H1 (cell line): Measurements from ENCODE around the gene NAGLU. TPM values are rescaled to one million over a fixed set of nuclear protein-coding genes. Genes with fewer than 3 reads are reported as not detected.

Source experiments
- CHD2 ChIP-seq: IDR thresholded peaks from 2 replicates; pipeline ENCODE4 v1.6.1; 2012; ENCODE audit warnings: low read length, improper control_type of control experiment
- JUN ChIP-seq: IDR thresholded peaks from 2 replicates; pipeline ENCODE4 v1.6.1; 2011; ENCODE audit warnings: low read depth, mild to moderate bottlenecking, improper control_type of control experiment, low read length
- MAFK ChIP-seq: IDR thresholded peaks from 2 replicates; pipeline ENCODE4 v1.6.1; 2012; ENCODE audit warnings: low read depth, mild to moderate bottlenecking, improper control_type of control experiment, low read length
- POLR2A ChIP-seq, 2 experiments: IDR thresholded peaks; 1 replicate in 1 of 2; 2 replicates in 1 of 2; pipeline ENCODE4 v1.6.1; 2011; ENCODE audit warnings: low read depth in 2 of 2, low read length in 2 of 2, mild to moderate bottlenecking in 2 of 2; ENCODE audit errors: control extremely low read depth in 1 of 2
- SIN3A ChIP-seq, 2 experiments: IDR thresholded peaks in 1 of 2; conservative IDR thresholded peaks in 1 of 2; 2 replicates each; pipeline ENCODE4 v1.6.1; 2011 to 2012; ENCODE audit warnings: low read length in 2 of 2, improper control_type of control experiment in 1 of 2, low read depth in 1 of 2, mild to moderate bottlenecking in 1 of 2
- YY1 ChIP-seq: IDR thresholded peaks from 2 replicates; pipeline ENCODE4 v1.6.1; 2011; ENCODE audit warnings: low read depth, mild to moderate bottlenecking, low read length
- polyA plus RNA-seq, 7 experiments: library from polyadenylated mRNA; depleted of rRNA in 3 of 7; stranded (reverse) in 5 of 7; unstranded in 2 of 7; fragments of >200 nt in 5 of 7; fragments of 200-250 nt in 2 of 7; gene quantifications; 1 replicate in 5 of 7; 2 replicates in 1 of 7; 4 replicates in 1 of 7; pipeline versions ENCODE4 v1.2.1 to v1.2.3, GENCODE V29; 2011 to 2013; ENCODE audit warnings: missing spikeins in 2 of 7, mixed read lengths in 2 of 7
- total RNA-seq: library from RNA; stranded (reverse); fragmentation: NEBNext Ultra II Directional; extraction: Animal tissue kit (Norgen Biotek cat#: 25700); gene quantifications from 2 replicates; pipeline ENCODE4 v1.2.1, GENCODE V29; 2021
- TF ChIP-seq, protein P1 (sequence below): IDR thresholded peaks from 2 replicates; pipeline ENCODE4 v1.6.1; 2012; ENCODE audit warnings: inconsistent platforms
- TF ChIP-seq, protein P2 (sequence below): fragments of 300-600 bp; sonication (generic); IDR thresholded peaks from 2 replicates; pipeline ENCODE4 v1.7.1; 2012; ENCODE audit warnings: low read length, moderate library complexity, mild to moderate bottlenecking, inconsistent platforms; ENCODE audit not compliant: insufficient replicate concordance
- TF ChIP-seq, protein P3 (sequence below): IDR thresholded peaks from 2 replicates; pipeline ENCODE4 v1.6.1; 2011; ENCODE audit warnings: low read length, improper control_type of control experiment

NAGLU gene
- total and polyA plus RNA-seq, 2 of the 8 experiments (the other 6 are each of a cell fraction or from before 2014, with no cell fraction given) = 21.3 to 21.6 TPM

GRCh38 chr17:42566883-42567573 lies 31.0 kb downstream of the NAGLU start, which contains the start of gene MLX (continued):
- peak; percentile 29 to 54; a peak in 2 of 4 replicates for TF ChIP-seq SIN3A (conservative IDR thresholded peaks at IDR 0.05 in 1 of 2, IDR thresholded peaks at IDR 0.05 in 1 of 2; ENCODE audit: low read depth in 1 of 2, low read length in 2 of 2)
- no peak for TF ChIP-seq MAFK
- TF ChIP-seq CHD2 = no peak
- TF ChIP-seq, protein P1, sequence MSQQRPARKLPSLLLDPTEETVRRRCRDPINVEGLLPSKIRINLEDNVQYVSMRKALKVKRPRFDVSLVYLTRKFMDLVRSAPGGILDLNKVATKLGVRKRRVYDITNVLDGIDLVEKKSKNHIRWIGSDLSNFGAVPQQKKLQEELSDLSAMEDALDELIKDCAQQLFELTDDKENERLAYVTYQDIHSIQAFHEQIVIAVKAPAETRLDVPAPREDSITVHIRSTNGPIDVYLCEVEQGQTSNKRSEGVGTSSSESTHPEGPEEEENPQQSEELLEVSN = 0 out of 2 replicates have a peak, but pooled peaks have one; percentile 18
- no peak for TF ChIP-seq JUN
- TF ChIP-seq, protein P2, sequence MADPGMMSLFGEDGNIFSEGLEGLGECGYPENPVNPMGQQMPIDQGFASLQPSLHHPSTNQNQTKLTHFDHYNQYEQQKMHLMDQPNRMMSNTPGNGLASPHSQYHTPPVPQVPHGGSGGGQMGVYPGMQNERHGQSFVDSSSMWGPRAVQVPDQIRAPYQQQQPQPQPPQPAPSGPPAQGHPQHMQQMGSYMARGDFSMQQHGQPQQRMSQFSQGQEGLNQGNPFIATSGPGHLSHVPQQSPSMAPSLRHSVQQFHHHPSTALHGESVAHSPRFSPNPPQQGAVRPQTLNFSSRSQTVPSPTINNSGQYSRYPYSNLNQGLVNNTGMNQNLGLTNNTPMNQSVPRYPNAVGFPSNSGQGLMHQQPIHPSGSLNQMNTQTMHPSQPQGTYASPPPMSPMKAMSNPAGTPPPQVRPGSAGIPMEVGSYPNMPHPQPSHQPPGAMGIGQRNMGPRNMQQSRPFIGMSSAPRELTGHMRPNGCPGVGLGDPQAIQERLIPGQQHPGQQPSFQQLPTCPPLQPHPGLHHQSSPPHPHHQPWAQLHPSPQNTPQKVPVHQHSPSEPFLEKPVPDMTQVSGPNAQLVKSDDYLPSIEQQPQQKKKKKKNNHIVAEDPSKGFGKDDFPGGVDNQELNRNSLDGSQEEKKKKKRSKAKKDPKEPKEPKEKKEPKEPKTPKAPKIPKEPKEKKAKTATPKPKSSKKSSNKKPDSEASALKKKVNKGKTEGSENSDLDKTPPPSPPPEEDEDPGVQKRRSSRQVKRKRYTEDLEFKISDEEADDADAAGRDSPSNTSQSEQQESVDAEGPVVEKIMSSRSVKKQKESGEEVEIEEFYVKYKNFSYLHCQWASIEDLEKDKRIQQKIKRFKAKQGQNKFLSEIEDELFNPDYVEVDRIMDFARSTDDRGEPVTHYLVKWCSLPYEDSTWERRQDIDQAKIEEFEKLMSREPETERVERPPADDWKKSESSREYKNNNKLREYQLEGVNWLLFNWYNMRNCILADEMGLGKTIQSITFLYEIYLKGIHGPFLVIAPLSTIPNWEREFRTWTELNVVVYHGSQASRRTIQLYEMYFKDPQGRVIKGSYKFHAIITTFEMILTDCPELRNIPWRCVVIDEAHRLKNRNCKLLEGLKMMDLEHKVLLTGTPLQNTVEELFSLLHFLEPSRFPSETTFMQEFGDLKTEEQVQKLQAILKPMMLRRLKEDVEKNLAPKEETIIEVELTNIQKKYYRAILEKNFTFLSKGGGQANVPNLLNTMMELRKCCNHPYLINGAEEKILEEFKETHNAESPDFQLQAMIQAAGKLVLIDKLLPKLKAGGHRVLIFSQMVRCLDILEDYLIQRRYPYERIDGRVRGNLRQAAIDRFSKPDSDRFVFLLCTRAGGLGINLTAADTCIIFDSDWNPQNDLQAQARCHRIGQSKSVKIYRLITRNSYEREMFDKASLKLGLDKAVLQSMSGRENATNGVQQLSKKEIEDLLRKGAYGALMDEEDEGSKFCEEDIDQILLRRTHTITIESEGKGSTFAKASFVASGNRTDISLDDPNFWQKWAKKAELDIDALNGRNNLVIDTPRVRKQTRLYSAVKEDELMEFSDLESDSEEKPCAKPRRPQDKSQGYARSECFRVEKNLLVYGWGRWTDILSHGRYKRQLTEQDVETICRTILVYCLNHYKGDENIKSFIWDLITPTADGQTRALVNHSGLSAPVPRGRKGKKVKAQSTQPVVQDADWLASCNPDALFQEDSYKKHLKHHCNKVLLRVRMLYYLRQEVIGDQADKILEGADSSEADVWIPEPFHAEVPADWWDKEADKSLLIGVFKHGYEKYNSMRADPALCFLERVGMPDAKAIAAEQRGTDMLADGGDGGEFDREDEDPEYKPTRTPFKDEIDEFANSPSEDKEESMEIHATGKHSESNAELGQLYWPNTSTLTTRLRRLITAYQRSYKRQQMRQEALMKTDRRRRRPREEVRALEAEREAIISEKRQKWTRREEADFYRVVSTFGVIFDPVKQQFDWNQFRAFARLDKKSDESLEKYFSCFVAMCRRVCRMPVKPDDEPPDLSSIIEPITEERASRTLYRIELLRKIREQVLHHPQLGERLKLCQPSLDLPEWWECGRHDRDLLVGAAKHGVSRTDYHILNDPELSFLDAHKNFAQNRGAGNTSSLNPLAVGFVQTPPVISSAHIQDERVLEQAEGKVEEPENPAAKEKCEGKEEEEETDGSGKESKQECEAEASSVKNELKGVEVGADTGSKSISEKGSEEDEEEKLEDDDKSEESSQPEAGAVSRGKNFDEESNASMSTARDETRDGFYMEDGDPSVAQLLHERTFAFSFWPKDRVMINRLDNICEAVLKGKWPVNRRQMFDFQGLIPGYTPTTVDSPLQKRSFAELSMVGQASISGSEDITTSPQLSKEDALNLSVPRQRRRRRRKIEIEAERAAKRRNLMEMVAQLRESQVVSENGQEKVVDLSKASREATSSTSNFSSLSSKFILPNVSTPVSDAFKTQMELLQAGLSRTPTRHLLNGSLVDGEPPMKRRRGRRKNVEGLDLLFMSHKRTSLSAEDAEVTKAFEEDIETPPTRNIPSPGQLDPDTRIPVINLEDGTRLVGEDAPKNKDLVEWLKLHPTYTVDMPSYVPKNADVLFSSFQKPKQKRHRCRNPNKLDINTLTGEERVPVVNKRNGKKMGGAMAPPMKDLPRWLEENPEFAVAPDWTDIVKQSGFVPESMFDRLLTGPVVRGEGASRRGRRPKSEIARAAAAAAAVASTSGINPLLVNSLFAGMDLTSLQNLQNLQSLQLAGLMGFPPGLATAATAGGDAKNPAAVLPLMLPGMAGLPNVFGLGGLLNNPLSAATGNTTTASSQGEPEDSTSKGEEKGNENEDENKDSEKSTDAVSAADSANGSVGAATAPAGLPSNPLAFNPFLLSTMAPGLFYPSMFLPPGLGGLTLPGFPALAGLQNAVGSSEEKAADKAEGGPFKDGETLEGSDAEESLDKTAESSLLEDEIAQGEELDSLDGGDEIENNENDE = no peak
- TF ChIP-seq, protein P3, sequence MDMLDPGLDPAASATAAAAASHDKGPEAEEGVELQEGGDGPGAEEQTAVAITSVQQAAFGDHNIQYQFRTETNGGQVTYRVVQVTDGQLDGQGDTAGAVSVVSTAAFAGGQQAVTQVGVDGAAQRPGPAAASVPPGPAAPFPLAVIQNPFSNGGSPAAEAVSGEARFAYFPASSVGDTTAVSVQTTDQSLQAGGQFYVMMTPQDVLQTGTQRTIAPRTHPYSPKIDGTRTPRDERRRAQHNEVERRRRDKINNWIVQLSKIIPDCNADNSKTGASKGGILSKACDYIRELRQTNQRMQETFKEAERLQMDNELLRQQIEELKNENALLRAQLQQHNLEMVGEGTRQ = peak; percentile 98
- TF ChIP-seq POLR2A (IDR thresholded peaks at IDR 0.05; ENCODE audit: control extremely low read depth in 1 of 2, low read depth in 2 of 2, low read length in 2 of 2) = peak in 1 of 2 experiments; percentile 11; a peak in 1 of 3 replicates
- peak; percentile 85 for TF ChIP-seq YY1
